GM21717 (cell line): ENCODE data around the gene SRSF2.

ENCODE experiments used
- ATAC-seq: cut with Tn5 transposase; IDR thresholded peaks from one replicate; pipeline ENCODE4 v1.9.1; 2021; ENCODE audit warnings: mild to moderate bottlenecking, moderate library complexity; ENCODE audit not compliant: unreplicated experiment

SRSF2 gene

GRCh38 chr17:76685366-76685765 lies 51.8 kb downstream of the SRSF2 start:
- no peak for ATAC-seq

GRCh38 chr17:76684756-76685155 lies 52.4 kb downstream of the SRSF2 start:
- no peak for ATAC-seq
